ENCODE measurements around the gene BRSK2.
"Not testable (repeated sequence)": the region's sequence is repeated elsewhere in the genome, so short reads cannot be mapped to it uniquely, and the experiment has no call there.

DNA sequence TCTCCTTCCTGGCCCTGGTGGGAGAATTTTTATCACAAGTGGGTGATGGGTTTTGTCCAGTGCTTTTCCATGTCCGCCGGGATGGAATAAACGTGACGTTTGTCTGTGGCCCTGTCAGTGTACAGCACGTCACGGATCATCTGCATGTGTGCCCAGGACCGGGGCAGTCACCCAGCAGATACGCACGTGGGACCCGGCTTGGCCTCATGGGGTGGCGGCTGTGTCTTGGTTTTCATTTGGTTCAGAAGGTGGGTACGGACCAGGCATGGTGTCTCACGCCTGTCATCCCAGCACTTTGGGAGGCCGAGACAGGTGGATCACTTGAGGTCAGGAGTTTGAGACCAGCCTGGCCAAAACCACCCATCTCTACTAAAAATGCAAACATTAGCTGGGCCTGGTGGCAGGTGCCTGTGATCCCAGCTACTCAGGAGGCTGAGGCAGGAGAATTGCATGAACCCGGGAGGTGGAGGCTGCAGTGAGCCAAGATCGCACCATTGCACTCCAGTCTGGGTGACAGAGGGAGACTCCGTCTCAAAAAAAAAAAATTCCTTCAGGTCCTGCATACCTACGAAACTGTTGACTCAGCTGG lies 42.2 kb upstream of the BRSK2 start:
- TF ChIP-seq EZH2 (IDR thresholded peaks at IDR 0.05; ENCODE audit: insufficient read depth, poor library complexity, severe bottlenecking); EZH2phosphoT487 (IDR thresholded peaks at IDR 0.05; ENCODE audit: insufficient read depth, low read depth): not testable (repeated sequence)

Data from GM23248 (cell line).